ENCODE results near the gene GJD3. TPM values are rescaled to one million over a fixed set of nuclear protein-coding genes. Genes with fewer than 3 reads are reported as not detected.

GJD3 gene
- total RNA-seq, 1 donor from 2014 or later = not detected

- H3K4me3 Mint-ChIP-seq = no peak overlapping the region
- H3K9me3 Mint-ChIP-seq = no peaks in the 10 kb centered on the region
- H3K36me3 Mint-ChIP-seq = peaks cover 18% of the 10 kb centered on the region
- H3K27me3 Mint-ChIP-seq (ENCODE audit: low read depth) = no peaks in the 10 kb centered on the region
- no peak for DNase-seq (ENCODE audit: low spot score in 2 of 2, unreplicated experiment in 2 of 2)
- peaks cover 55% of the 10 kb centered on the region for H3K4me1 Mint-ChIP-seq
- no peak for TF ChIP-seq CTCF (IDR thresholded peaks at IDR 0.05; ENCODE audit: unreplicated experiment)
- H3K27ac Mint-ChIP-seq = no peak overlapping the region
These were observed 10.1 kb downstream of the GJD3 start for GRCh38 chr17:40354221-40355122.

- peaks cover 64% of the 10 kb centered on the region for H3K4me1 Mint-ChIP-seq
- peak overlapping the region; percentile 28 for H3K27ac Mint-ChIP-seq
- H3K4me3 Mint-ChIP-seq = no peak overlapping the region
- no peaks in the 10 kb centered on the region for H3K27me3 Mint-ChIP-seq (ENCODE audit: low read depth)
- no peak for TF ChIP-seq CTCF (IDR thresholded peaks at IDR 0.05; ENCODE audit: unreplicated experiment)
- H3K9me3 Mint-ChIP-seq = no peaks in the 10 kb centered on the region
- peaks cover 25% of the 10 kb centered on the region for H3K36me3 Mint-ChIP-seq
- DNase-seq (ENCODE audit: low spot score in 2 of 2, unreplicated experiment in 2 of 2) = no peak
These were observed 11.7 kb downstream of the GJD3 start for GRCh38 chr17:40352779-40353394.

GRCh38 chr17:40352237-40352778, 12.2 kb downstream of the GJD3 start:
- Mint-ChIP-seq H3K27ac (no peak overlapping the region), H3K4me3 (no peak overlapping the region)
- DNase-seq (ENCODE audit: low spot score in 2 of 2, unreplicated experiment in 2 of 2) = no peak

GRCh38 chr17:40351359-40352236, 12.9 kb downstream of the GJD3 start:
- Mint-ChIP-seq H3K4me1 (peaks cover 72% of the 10 kb centered on the region), H3K4me3 (no peak overlapping the region), H3K27me3 (ENCODE audit: low read depth) (no peaks in the 10 kb centered on the region), H3K36me3 (peaks cover 25% of the 10 kb centered on the region), H3K9me3 (no peaks in the 10 kb centered on the region), H3K27ac (peak overlapping the region; percentile 91)
- DNase-seq (ENCODE audit: low spot score in 2 of 2, unreplicated experiment in 2 of 2) = no peak
- TF ChIP-seq CTCF (IDR thresholded peaks at IDR 0.05; ENCODE audit: unreplicated experiment) = no peak

More at GRCh38 chr17:40352237-40352778, 12.2 kb downstream of the GJD3 start:
- Mint-ChIP-seq H3K27me3 (ENCODE audit: low read depth) (no peaks in the 10 kb centered on the region), H3K36me3 (peaks cover 25% of the 10 kb centered on the region), H3K9me3 (no peaks in the 10 kb centered on the region), H3K4me1 (peaks cover 65% of the 10 kb centered on the region)
- TF ChIP-seq CTCF (IDR thresholded peaks at IDR 0.05; ENCODE audit: unreplicated experiment) = no peak

- H3K27ac Mint-ChIP-seq = peak overlapping the region; percentile 91
- peak in 1 of 2 experiments; percentile 53 for DNase-seq (ENCODE audit: low spot score in 2 of 2, unreplicated experiment in 2 of 2)
- H3K27me3 Mint-ChIP-seq (ENCODE audit: low read depth) = no peaks in the 10 kb centered on the region
- H3K4me3 Mint-ChIP-seq = peak overlapping the region; percentile 49
- H3K9me3 Mint-ChIP-seq = no peaks in the 10 kb centered on the region
- no peak for TF ChIP-seq CTCF (IDR thresholded peaks at IDR 0.05; ENCODE audit: unreplicated experiment)
- H3K36me3 Mint-ChIP-seq = peaks cover 25% of the 10 kb centered on the region
- H3K4me1 Mint-ChIP-seq = peaks cover 80% of the 10 kb centered on the region
These were observed 13.7 kb downstream of the GJD3 start for GRCh38 chr17:40350689-40351358.

Data from mesothelial cell of epicardium (in vitro differentiated cells).